ENCODE measurements around the gene ALOX5. TPM values are rescaled to one million over a fixed set of nuclear protein-coding genes. Genes with fewer than 3 reads are reported as not detected.

The ALOX5 gene
- total RNA-seq, 6 experiments from 2014 or later, result not detected

DNA sequence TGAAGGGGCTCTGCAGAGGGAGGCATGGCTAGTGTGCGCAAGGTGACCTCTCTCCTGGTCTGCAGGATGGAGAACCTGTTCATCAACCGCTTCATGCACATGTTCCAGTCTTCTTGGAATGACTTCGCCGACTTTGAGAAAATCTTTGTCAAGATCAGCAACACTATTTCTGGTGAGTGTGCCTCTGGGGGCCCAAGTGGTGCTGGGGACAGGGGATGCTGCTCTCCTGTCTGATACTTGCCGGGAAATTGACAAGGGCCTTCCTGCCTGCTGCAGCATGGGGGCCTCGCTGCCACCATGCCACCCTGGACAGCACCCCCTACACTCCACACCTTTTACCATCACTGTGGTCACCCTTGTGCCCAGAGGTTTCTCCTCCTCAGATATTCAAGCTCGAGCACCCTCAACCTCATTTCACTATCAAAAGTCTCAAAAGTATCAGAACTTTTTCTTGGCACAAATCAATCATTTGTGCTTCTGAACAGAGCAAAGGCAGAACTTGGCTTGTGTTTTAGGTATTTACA lies 50.0 kb downstream of the ALOX5 start:
- H3K9me3 Mint-ChIP-seq, result no peaks in the 10 kb centered on the region
- no peak overlapping the region for H3K4me3 Mint-ChIP-seq
- no peaks in the 10 kb centered on the region for H3K36me3 Mint-ChIP-seq (ENCODE audit: low read depth)
- H3K4me1 Mint-ChIP-seq (ENCODE audit: low read depth), result peaks cover 12% of the 10 kb centered on the region; the same call in 1 of the 2 replicates
- TF ChIP-seq, protein P1, sequence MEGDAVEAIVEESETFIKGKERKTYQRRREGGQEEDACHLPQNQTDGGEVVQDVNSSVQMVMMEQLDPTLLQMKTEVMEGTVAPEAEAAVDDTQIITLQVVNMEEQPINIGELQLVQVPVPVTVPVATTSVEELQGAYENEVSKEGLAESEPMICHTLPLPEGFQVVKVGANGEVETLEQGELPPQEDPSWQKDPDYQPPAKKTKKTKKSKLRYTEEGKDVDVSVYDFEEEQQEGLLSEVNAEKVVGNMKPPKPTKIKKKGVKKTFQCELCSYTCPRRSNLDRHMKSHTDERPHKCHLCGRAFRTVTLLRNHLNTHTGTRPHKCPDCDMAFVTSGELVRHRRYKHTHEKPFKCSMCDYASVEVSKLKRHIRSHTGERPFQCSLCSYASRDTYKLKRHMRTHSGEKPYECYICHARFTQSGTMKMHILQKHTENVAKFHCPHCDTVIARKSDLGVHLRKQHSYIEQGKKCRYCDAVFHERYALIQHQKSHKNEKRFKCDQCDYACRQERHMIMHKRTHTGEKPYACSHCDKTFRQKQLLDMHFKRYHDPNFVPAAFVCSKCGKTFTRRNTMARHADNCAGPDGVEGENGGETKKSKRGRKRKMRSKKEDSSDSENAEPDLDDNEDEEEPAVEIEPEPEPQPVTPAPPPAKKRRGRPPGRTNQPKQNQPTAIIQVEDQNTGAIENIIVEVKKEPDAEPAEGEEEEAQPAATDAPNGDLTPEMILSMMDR (IDR thresholded peaks at IDR 0.05), result no peak
- H3K27me3 Mint-ChIP-seq (ENCODE audit: insufficient read depth), result peaks cover 40% of the 10 kb centered on the region
- DNase-seq, result no peak
- H3K27ac Mint-ChIP-seq, result no peak overlapping the region

- TF ChIP-seq, protein P1 (IDR thresholded peaks at IDR 0.05), result no peak
- Mint-ChIP-seq H3K9me3 (no peaks in the 10 kb centered on the region), H3K4me3 (no peak overlapping the region), H3K27me3 (ENCODE audit: insufficient read depth) (peaks cover 35% of the 10 kb centered on the region), H3K4me1 (ENCODE audit: low read depth) (0 out of 2 replicates have a peak, but pooled peaks cover 4% of the 10 kb centered on the region), H3K27ac (no peak overlapping the region), H3K36me3 (ENCODE audit: low read depth) (no peaks in the 10 kb centered on the region)
- no peak for DNase-seq
Measured at GRCh38 chr10:45424668-45425404, 50.8 kb downstream of the ALOX5 start.

DNA sequence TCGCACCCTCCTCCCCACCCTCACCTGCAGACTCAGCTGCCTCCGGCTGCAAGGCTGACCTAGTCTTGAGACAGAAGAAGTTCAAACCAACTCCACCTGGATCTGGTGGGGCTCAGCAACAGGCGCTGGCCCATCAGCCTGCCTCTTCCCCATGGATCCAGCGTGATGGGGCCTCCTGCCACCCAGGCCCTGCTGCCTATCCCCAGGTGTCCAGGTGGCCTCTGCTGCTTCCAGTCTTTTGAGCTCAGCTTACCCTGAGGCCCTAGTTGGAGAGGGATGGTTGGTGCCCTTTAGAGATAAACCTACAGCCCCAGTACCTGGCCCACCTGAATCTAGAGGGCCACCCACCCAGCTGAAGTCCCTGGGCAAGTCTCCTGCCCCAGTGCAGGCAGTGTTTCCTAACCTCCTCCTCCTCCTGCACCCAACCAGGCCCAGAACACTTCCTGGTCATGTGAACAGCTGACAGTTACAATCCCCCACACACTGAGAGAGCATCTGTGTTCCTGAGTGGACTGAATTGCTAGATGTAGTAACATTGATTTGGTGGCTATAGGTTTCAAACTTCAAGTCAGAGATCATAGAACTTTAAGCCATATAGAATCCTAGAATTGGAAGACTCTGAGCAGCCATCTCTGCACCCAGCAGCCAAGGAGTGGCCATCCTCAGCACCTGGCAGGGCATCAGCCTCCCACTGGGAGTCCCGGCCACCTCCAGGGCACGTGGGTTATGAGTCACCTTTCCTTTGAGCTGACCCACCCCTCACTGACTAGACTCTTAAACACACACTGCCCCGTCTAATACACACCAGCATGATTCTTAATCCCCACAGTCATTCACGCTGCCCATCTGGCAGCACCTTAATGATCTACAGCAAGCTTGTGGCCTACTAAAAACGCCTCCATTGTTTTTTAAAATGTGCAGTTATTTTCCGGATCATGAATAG lies 51.9 kb downstream of the ALOX5 start:
- DNase-seq, result no peak
- TF ChIP-seq, protein P1 (IDR thresholded peaks at IDR 0.05), result no peak
- no peaks in the 10 kb centered on the region for H3K9me3 Mint-ChIP-seq
- no peak overlapping the region for H3K4me3 Mint-ChIP-seq
- no peak overlapping the region for H3K27ac Mint-ChIP-seq
- H3K27me3 Mint-ChIP-seq (ENCODE audit: insufficient read depth), result peaks cover 33% of the 10 kb centered on the region
- no peaks in the 10 kb centered on the region for H3K4me1 Mint-ChIP-seq (ENCODE audit: low read depth)
- H3K36me3 Mint-ChIP-seq (ENCODE audit: low read depth), result no peaks in the 10 kb centered on the region

- Mint-ChIP-seq H3K4me3 (no peak overlapping the region), H3K36me3 (ENCODE audit: low read depth) (no peaks in the 10 kb centered on the region), H3K27ac (no peak overlapping the region), H3K4me1 (ENCODE audit: low read depth) (no peaks in the 10 kb centered on the region), H3K9me3 (no peaks in the 10 kb centered on the region), H3K27me3 (ENCODE audit: insufficient read depth) (peaks cover 33% of the 10 kb centered on the region)
- TF ChIP-seq, protein P1 (IDR thresholded peaks at IDR 0.05), result no peak
- DNase-seq, result no peak
Measured at GRCh38 chr10:45427262-45427969, 53.4 kb downstream of the ALOX5 start.

DNA sequence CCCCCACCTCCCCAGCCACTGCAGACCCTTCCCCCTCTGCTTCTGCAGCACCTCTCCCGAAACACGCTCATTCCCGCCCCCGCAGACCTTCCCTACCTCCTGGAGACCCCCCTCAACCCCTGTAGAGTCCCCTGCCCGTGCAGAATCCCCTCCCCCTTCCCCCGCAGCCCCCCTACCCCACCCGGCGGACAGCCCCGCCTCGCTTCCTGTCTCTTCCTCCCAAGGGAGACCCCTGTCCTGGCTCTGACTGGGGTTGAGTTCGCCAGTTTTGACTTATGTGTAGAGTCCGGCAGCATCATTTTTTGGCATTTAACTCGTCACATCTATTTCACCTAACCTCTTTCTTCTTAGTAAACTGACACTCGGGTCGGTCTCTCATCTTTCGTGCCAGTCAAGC lies 54.0 kb downstream of the ALOX5 start:
- TF ChIP-seq, protein P1 (IDR thresholded peaks at IDR 0.05), result no peak
- H3K4me3 Mint-ChIP-seq, result no peak overlapping the region
- DNase-seq, result no peak
- H3K9me3 Mint-ChIP-seq, result no peaks in the 10 kb centered on the region
- H3K4me1 Mint-ChIP-seq (ENCODE audit: low read depth), result no peaks in the 10 kb centered on the region
- H3K27ac Mint-ChIP-seq, result no peak overlapping the region
- H3K36me3 Mint-ChIP-seq (ENCODE audit: low read depth), result no peaks in the 10 kb centered on the region
- peaks cover 28% of the 10 kb centered on the region for H3K27me3 Mint-ChIP-seq (ENCODE audit: insufficient read depth)
